ENCODE results near the gene LPP. TPM values are rescaled to one million over a fixed set of nuclear protein-coding genes. Genes with fewer than 3 reads are reported as not detected.
"Not testable (repeated sequence)": the region's sequence is repeated elsewhere in the genome, so short reads cannot be mapped to it uniquely, and the experiment has no call there.

LPP gene
- total RNA-seq, 3 donors from 2014 or later (not counting 1 experiment from before 2014, with no cell fraction given) = 137 to 163 (median 149) TPM

DNA sequence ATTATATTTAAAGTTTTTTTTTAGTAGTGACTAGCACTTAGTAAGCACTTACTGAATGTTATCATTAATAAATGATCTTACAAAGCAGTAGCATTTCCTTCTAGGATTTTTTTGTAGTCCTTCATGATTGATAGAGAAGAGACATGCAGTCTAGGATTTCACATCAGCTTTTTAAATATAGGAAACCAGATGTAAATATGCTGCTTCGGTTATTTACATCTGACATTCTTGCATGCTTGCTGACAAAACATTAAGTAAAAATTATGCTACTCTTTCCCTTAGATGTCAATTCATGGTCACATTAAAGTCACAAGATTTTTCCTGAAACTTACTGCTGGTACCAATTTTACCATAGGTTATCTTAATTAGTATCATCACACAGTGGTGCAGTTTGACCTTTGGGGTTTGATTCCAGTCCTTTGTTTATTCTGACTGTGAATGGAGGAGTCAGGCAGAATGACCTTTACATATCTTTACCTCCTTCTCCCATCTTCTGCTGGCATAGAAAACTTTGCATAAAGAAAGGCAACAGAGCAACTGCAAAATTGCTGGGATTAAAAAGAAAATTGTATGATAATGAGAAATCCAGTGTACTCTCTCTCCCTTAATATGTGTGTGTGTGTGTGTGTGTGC is 286.5 kb downstream of the LPP start:
- H3K27me3 Mint-ChIP-seq (ENCODE audit: low read depth in 2 of 2) = no peaks in the 10 kb centered on the region
- H3K9me3 Mint-ChIP-seq = no peaks in the 10 kb centered on the region
- Histone ChIP-seq H3K9me3 (ENCODE audit: control insufficient read depth, insufficient read depth, low read length) (no peaks in the 10 kb centered on the region), H3K27ac (ENCODE audit: low read length) (peak overlapping the region; percentile 90), H3K36me3 (ENCODE audit: control insufficient read depth, insufficient read depth, low read length) (no peaks in the 10 kb centered on the region), H3K4me3 (ENCODE audit: low read length) (no peak overlapping the region), H3K4me1 (ENCODE audit: control insufficient read depth, insufficient read depth, low read length) (peaks cover 22% of the 10 kb centered on the region), H3K27me3 (ENCODE audit: control insufficient read depth, insufficient read depth, low read length) (no peaks in the 10 kb centered on the region)
- TF ChIP-seq, protein P1, sequence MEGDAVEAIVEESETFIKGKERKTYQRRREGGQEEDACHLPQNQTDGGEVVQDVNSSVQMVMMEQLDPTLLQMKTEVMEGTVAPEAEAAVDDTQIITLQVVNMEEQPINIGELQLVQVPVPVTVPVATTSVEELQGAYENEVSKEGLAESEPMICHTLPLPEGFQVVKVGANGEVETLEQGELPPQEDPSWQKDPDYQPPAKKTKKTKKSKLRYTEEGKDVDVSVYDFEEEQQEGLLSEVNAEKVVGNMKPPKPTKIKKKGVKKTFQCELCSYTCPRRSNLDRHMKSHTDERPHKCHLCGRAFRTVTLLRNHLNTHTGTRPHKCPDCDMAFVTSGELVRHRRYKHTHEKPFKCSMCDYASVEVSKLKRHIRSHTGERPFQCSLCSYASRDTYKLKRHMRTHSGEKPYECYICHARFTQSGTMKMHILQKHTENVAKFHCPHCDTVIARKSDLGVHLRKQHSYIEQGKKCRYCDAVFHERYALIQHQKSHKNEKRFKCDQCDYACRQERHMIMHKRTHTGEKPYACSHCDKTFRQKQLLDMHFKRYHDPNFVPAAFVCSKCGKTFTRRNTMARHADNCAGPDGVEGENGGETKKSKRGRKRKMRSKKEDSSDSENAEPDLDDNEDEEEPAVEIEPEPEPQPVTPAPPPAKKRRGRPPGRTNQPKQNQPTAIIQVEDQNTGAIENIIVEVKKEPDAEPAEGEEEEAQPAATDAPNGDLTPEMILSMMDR (IDR thresholded peaks at IDR 0.05) = no peak
- H3K27ac Mint-ChIP-seq = peak overlapping the region; percentile 92 to 95
- peak overlapping the region; percentile 57 for H3K4me3 Mint-ChIP-seq
- no peaks in the 10 kb centered on the region for H3K36me3 Mint-ChIP-seq
- DNase-seq = no peak
- intact Hi-C loops (cut with micrococcal nuclease) = loop anchor here (10.0 kb wide), 1 partner anchor 286 kb away; the partner anchor contains the start of gene LPP
- 50% methylated on average over 1 of the region's 1 CpG for WGBS (ENCODE audit: insufficient coverage)
- no peak for ATAC-seq
- peaks cover 67 to 72% of the 10 kb centered on the region in 2 donors for H3K4me1 Mint-ChIP-seq

DNA sequence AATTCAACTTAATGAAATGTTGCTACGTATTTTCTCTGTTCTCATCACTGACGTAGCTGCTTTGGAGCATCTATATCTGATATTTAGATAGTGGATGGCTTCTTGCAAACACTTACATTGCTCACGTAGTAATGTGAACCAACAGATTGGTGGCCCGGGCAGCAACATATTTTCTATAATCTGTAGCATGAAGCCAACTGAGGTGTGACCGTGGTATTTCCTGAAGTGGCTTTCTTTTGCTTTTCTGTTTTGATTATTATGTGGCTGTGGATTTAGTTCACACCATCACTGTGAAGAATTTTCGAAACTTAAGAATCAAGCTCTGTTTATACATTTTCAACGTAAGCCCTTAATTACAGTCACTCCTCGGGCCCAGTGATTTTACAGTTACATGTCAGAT is 288.5 kb downstream of the LPP start:
- TF ChIP-seq, protein P1 (IDR thresholded peaks at IDR 0.05) = no peak
- Histone ChIP-seq H3K27me3 (ENCODE audit: control insufficient read depth, insufficient read depth, low read length) (no peaks in the 10 kb centered on the region), H3K4me1 (ENCODE audit: control insufficient read depth, insufficient read depth, low read length) (peaks cover 37% of the 10 kb centered on the region), H3K36me3 (ENCODE audit: control insufficient read depth, insufficient read depth, low read length) (no peaks in the 10 kb centered on the region), H3K27ac (ENCODE audit: low read length) (peak overlapping the region; percentile 78), H3K9me3 (ENCODE audit: control insufficient read depth, insufficient read depth, low read length) (no peaks in the 10 kb centered on the region), H3K4me3 (ENCODE audit: low read length) (no peak overlapping the region)
- ATAC-seq (peak; percentile 45 to 69 (median 67)), DNase-seq (peak in 1 of 2 donors; percentile 18)
- Mint-ChIP-seq H3K27ac (peak overlapping the region; percentile 89 to 90), H3K4me3 (peak overlapping the region; percentile 84), H3K4me1 (peaks cover 83 to 84% of the 10 kb centered on the region in 2 donors), H3K36me3 (no peaks in the 10 kb centered on the region), H3K27me3 (ENCODE audit: low read depth in 2 of 2) (no peaks in the 10 kb centered on the region), H3K9me3 (no peaks in the 10 kb centered on the region)
- 35% methylated on average over 6 of the region's 8 CpGs for whole genome bisulfite sequencing (ENCODE audit: insufficient coverage)
- intact Hi-C loops (cut with micrococcal nuclease) = loop anchor here (1.0 to 10.0 kb wide), 2 partner anchors 103 to 288 kb away; partner anchors contain the start of gene LPP

DNA sequence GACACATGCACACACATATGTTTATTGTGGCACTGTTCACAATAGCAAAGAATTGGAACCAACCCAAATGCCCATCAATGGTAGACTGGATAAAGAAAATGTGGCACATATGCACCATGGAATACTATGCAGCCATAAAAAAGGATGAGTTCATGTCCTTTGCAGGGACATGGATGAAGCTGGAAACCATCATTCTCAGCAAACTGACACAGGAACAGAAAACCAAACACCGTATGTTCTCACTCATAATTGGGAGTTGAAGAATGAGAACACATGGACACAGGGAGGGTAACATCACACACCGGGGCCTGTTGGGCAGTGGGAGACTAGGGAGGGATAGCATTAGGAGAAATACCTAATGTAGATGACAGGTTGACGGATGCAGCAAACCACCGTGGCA is 291.2 kb downstream of the LPP start:
- not testable (repeated sequence) for H3K4me3 ChIP-seq (ENCODE audit: low read length); H3K27ac ChIP-seq (ENCODE audit: low read length); H3K36me3 ChIP-seq (ENCODE audit: control insufficient read depth, insufficient read depth, low read length); H3K36me3 Mint-ChIP-seq; H3K4me3 Mint-ChIP-seq; H3K27me3 Mint-ChIP-seq (ENCODE audit: low read depth in 2 of 2); ATAC-seq; H3K9me3 Mint-ChIP-seq; DNase-seq; H3K27me3 ChIP-seq (ENCODE audit: control insufficient read depth, insufficient read depth, low read length); H3K9me3 ChIP-seq (ENCODE audit: control insufficient read depth, insufficient read depth, low read length)
- intact Hi-C loops (cut with micrococcal nuclease) = loop anchor here (10.0 kb wide), 1 partner anchor 290 kb away; the partner anchor contains the start of gene LPP
- Mint-ChIP-seq H3K4me1 (peaks cover 56 to 57% of the 10 kb centered on the region in 2 donors), H3K27ac (peak overlapping the region in 1 of 2 donors; percentile 89)
- peaks cover 31% of the 10 kb centered on the region for H3K4me1 ChIP-seq (ENCODE audit: control insufficient read depth, insufficient read depth, low read length)
- WGBS (ENCODE audit: insufficient coverage) = 91% methylated on average over 3 of the region's 4 CpGs

DNA sequence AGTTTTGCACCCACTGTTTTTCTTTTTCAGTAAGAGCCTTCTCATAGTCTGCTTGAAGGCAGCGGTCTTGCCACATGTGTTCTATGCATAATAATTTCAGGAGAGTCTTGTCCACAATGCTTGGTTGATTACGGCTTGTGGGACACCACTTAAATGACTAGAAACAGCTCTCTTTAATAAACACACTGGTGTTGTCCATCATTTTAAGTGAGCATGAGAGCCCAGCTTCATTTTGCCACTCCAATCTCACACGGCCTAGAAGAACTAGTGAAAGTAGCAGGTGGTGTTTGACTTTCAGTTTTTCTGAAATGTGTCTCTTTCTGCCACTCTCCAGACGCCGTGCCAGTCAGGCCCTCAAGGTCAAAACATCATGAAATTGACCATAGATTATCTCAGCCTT is 292.1 kb downstream of the LPP start:
- WGBS (ENCODE audit: insufficient coverage) = 33% methylated on average over 5 of the region's 5 CpGs
- Histone ChIP-seq H3K4me3 (ENCODE audit: low read length) (no peak overlapping the region), H3K9me3 (ENCODE audit: control insufficient read depth, insufficient read depth, low read length) (no peaks in the 10 kb centered on the region), H3K36me3 (ENCODE audit: control insufficient read depth, insufficient read depth, low read length) (no peaks in the 10 kb centered on the region), H3K4me1 (ENCODE audit: control insufficient read depth, insufficient read depth, low read length) (peaks cover 31% of the 10 kb centered on the region), H3K27ac (ENCODE audit: low read length) (peak overlapping the region; percentile 57), H3K27me3 (ENCODE audit: control insufficient read depth, insufficient read depth, low read length) (no peaks in the 10 kb centered on the region)
- ATAC-seq (peak; percentile 25 to 58 (median 29)), DNase-seq (no peak)
- H3K4me1 Mint-ChIP-seq = peaks cover 47 to 49% of the 10 kb centered on the region in 2 donors
- no peaks in the 10 kb centered on the region for H3K9me3 Mint-ChIP-seq
- peak overlapping the region; percentile 81 to 87 for H3K27ac Mint-ChIP-seq
- peak overlapping the region; percentile 79 for H3K4me3 Mint-ChIP-seq
- H3K27me3 Mint-ChIP-seq (ENCODE audit: low read depth in 2 of 2) = no peaks in the 10 kb centered on the region
- TF ChIP-seq, protein P1 (IDR thresholded peaks at IDR 0.05) = no peak
- H3K36me3 Mint-ChIP-seq = no peaks in the 10 kb centered on the region
- intact Hi-C loops (cut with micrococcal nuclease) = loop anchor here (10.0 kb wide), 1 partner anchor 291 kb away; the partner anchor contains the start of gene LPP
